K562 (cell line): ENCODE results near the gene CSF2. TPM values are rescaled to one million over a fixed set of nuclear protein-coding genes. Genes with fewer than 3 reads are reported as not detected.

Experiments used
- BACH1 ChIP-seq: fragments of 200-800 bp; sonication (Bioruptor generic); IDR thresholded peaks from 2 replicates; pipeline ENCODE4 v1.6.1; 2016; ENCODE audit warnings: missing genetic modification characterization, missing compliant biosample characterization
- CTBP1 ChIP-seq: fragments of 450-650 bp; IDR thresholded peaks from 2 replicates; pipeline ENCODE4 v1.6.1; 2016; ENCODE audit warnings: borderline replicate concordance
- DDX20 ChIP-seq: fragments of 450-650 bp; IDR thresholded peaks from 2 replicates; pipeline ENCODE4 v1.6.1; 2016; ENCODE audit warnings: missing genetic modification characterization, low read depth, mild to moderate bottlenecking, missing compliant biosample characterization, moderate library complexity
- DIDO1 ChIP-seq: fragments of 450-650 bp; IDR thresholded peaks from 2 replicates; pipeline ENCODE4 v1.6.1; 2016; ENCODE audit warnings: low read depth, missing biosample characterization, missing genetic modification characterization
- E2F3 ChIP-seq: fragments of 250-450 bp; sonication (Bioruptor Pico); IDR thresholded peaks from 2 replicates; pipeline ENCODE4 v1.4.0; 2020; ENCODE audit warnings: mild to moderate bottlenecking
- ELF2 ChIP-seq: fragments of 250-450 bp; sonication (Bioruptor Pico); IDR thresholded peaks from 2 replicates; pipeline ENCODE4 v1.5.0; 2021; ENCODE audit warnings: mild to moderate bottlenecking
- FOXK1 ChIP-seq: sonication (generic); formaldehyde crosslinking; IDR thresholded peaks from 2 replicates; pipeline ENCODE4 v1.8.0; 2022; ENCODE audit warnings: missing genetic modification reagents, mild to moderate bottlenecking, borderline replicate concordance
- GABPA ChIP-seq: fragments of 200-800 bp; sonication (Bioruptor generic); conservative IDR thresholded peaks from 2 replicates; pipeline ENCODE4 v1.6.1; 2016; ENCODE audit warnings: low read depth, missing genetic modification characterization, missing compliant biosample characterization
- ILF3 ChIP-seq: fragments of 450-650 bp; IDR thresholded peaks from 2 replicates; pipeline ENCODE4 v1.6.1; 2018; ENCODE audit warnings: antibody characterized with exemption, mild to moderate bottlenecking, moderate library complexity, borderline replicate concordance
- JUNB ChIP-seq: fragments of 450-650 bp; formaldehyde crosslinking; conservative IDR thresholded peaks from 2 replicates; pipeline ENCODE4 v1.4.0; 2020; ENCODE audit warnings: mild to moderate bottlenecking
- JUND ChIP-seq, 2 experiments: IDR thresholded peaks; 2 replicates in 1 of 2; 3 replicates in 1 of 2; pipeline ENCODE4 v1.6.1; 2011; ENCODE audit warnings: borderline replicate concordance in 2 of 2, low read depth in 2 of 2, low read length in 2 of 2, improper control_type of control experiment in 1 of 2, missing biosample characterization in 1 of 2, missing genetic modification characterization in 1 of 2, missing genetic modification reagents in 1 of 2
- KHSRP ChIP-seq: fragments of 450-650 bp; IDR thresholded peaks from 2 replicates; pipeline ENCODE4 v1.6.1; 2017
- NONO ChIP-seq, 2 experiments: fragments of 200-400 bp in 1 of 2; fragments of 450-650 bp in 1 of 2; formaldehyde crosslinking in 1 of 2; IDR thresholded peaks; 2 replicates each; pipeline ENCODE4 v1.6.1; 2017; ENCODE audit warnings: low read depth in 2 of 2, mild to moderate bottlenecking in 2 of 2, moderate library complexity in 2 of 2, low read length in 1 of 2
- POU5F1 ChIP-seq: fragments of 150-350 bp; IDR thresholded peaks from 2 replicates; pipeline ENCODE4 v1.6.1; 2014; ENCODE audit warnings: borderline replicate concordance, low read length, low read depth, mild to moderate bottlenecking; ENCODE audit not compliant: partially characterized antibody
- PTTG1 ChIP-seq: fragments of 450-650 bp; IDR thresholded peaks from 2 replicates; pipeline ENCODE4 v1.6.1; 2016; ENCODE audit warnings: low read depth, mild to moderate bottlenecking, missing genetic modification characterization, missing compliant biosample characterization
- RFX7 ChIP-seq: fragments of 250-450 bp; sonication (Bioruptor Pico); IDR thresholded peaks from 2 replicates; pipeline ENCODE4 v1.5.1; 2021; ENCODE audit warnings: mild to moderate bottlenecking
- TAF9B ChIP-seq: fragments of 450-650 bp; IDR thresholded peaks from 2 replicates; pipeline ENCODE4 v1.6.1; 2018; ENCODE audit warnings: mild to moderate bottlenecking; ENCODE audit not compliant: partially characterized antibody
- TCF3 ChIP-seq: sonication (generic); formaldehyde crosslinking; IDR thresholded peaks from 2 replicates; pipeline ENCODE4 v1.4.0; 2020; ENCODE audit warnings: mild to moderate bottlenecking, missing genetic modification reagents
- ZBED1 ChIP-seq: IDR thresholded peaks from 2 replicates; pipeline ENCODE4 v1.6.1; 2014
- ZFP1 ChIP-seq: fragments of 450-650 bp; formaldehyde crosslinking; IDR thresholded peaks from 2 replicates; pipeline ENCODE4 v1.4.0; 2020; ENCODE audit warnings: mild to moderate bottlenecking, mixed read lengths
- ZNF146 ChIP-seq: IDR thresholded peaks from one replicate; pipeline ENCODE4 v1.6.1; 2018; ENCODE audit warnings: missing compliant biosample characterization; ENCODE audit not compliant: unreplicated experiment
- ZNF766 ChIP-seq: fragments of 200-800 bp; sonication (Bioruptor generic); conservative IDR thresholded peaks from 2 replicates; pipeline ENCODE4 v1.6.1; 2016; ENCODE audit warnings: missing genetic modification characterization, missing compliant biosample characterization
- polyA plus RNA-seq, 8 experiments: library from polyadenylated mRNA; depleted of rRNA in 4 of 8; stranded (reverse) in 5 of 8; unstranded in 3 of 8; fragments of >200 nt; fragmentation: Nextera tagmentation in 2 of 8; fragmentation: Illumina TruSeq in 1 of 8; extraction: Ambion mirVana in 2 of 8; extraction: Trizol in 1 of 8; gene quantifications; 2 replicates each; pipeline versions ENCODE4 v1.2.1 to v1.2.3, GENCODE V29; 2011 to 2014; ENCODE audit warnings: inconsistent platforms in 1 of 8, missing spikeins in 1 of 8
- total RNA-seq, 7 experiments: library from RNA; depleted of rRNA in 6 of 7; stranded (reverse); fragments of >200 nt in 6 of 7; fragmentation: Illumina TruSeq in 2 of 7; extraction: Trizol in 2 of 7; gene quantifications; 2 replicates each; pipeline versions ENCODE4 v1.2.1 to v1.2.3, GENCODE V29; 2011 to 2021; ENCODE audit warnings: low replicate concordance in 1 of 7
- TF ChIP-seq, protein P1 (sequence below): fragments of 200-800 bp; sonication (Bioruptor generic); IDR thresholded peaks from 2 replicates; pipeline ENCODE4 v1.6.1; 2017; ENCODE audit warnings: missing genetic modification characterization, missing compliant biosample characterization
- TF ChIP-seq, protein P2 (sequence below), 3 experiments: fragments of 200-800 bp in 1 of 3; fragments of 250-450 bp in 1 of 3; fragments of 450-650 bp in 1 of 3; sonication (Bioruptor Pico) in 1 of 3; sonication (Bioruptor generic) in 1 of 3; formaldehyde crosslinking in 1 of 3; IDR thresholded peaks; 2 replicates each; pipeline versions ENCODE4 v1.6.1 to v1.8.0; 2016 to 2022; ENCODE audit warnings: mild to moderate bottlenecking in 2 of 3, missing genetic modification characterization in 2 of 3, missing compliant biosample characterization in 1 of 3, moderate library complexity in 1 of 3

Gene CSF2
- total and polyA plus RNA-seq, 9 of the 15 experiments (the other 6 are each of a cell fraction or from before 2014, with no cell fraction given): 0.25 to 0.29 TPM; not detected in 7

DNA sequence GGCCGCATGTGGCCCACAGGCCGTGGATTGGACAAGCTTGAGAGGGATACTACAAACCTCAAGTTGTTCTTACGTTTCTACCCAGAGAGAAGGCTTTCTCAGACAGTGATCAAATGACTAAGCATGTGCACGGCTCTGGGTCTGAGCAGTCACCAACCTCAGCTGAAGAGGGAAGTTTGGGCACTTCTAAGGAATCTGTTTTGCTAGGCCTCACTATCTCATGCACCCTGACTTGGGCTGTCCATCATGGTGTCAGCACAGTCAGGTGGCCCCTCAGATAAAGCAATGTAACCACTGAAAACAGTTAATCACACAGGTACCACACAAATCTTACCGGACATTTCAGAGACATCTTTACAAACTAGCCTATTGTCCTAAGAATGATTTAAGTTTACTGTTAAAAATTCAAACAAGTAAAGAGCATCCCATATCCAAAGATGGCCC lies 24.6 kb downstream of the CSF2 start (continued):
- TF ChIP-seq ZBED1 (peak; percentile 95), JUND (IDR thresholded peaks at IDR 0.05; ENCODE audit: borderline replicate concordance, low read depth, low read length) (peak; percentile 84), JUND (tag; IDR thresholded peaks at IDR 0.05; ENCODE audit: borderline replicate concordance, low read depth, low read length) (peak; percentile 85; the same call in 2 of the 3 replicates), ZFP1 (CRISPR knock-in tag) (no peak), DDX20 (peak; percentile 39; the same call in 1 of the 2 replicates), TAF9B (peak; percentile 60), ILF3 (0 out of 2 replicates have a peak, but pooled peaks have one; percentile 66), PTTG1 (tag) (peak; percentile 70), NONO (IDR thresholded peaks at IDR 0.05; ENCODE audit: low read depth in 2 of 2, low read length in 1 of 2) (peak in 1 of 2 experiments; percentile 81; a peak in 1 of 4 replicates), BACH1 (tag) (peak; percentile 83; the same call in 1 of the 2 replicates), KHSRP (peak; percentile 80), FOXK1 (CRISPR knock-in tag) (no peak), GABPA (tag) (0 out of 2 replicates have a peak, but pooled peaks have one; percentile 35), DIDO1 (tag) (no peak; the same call in 1 of the 2 replicates), POU5F1 (no peak), ZNF146 (CRISPR knock-in tag) (no peak), ELF2 (CRISPR knock-in tag) (no peak), TCF3 (peak; percentile 100), RFX7 (CRISPR knock-in tag) (no peak), CTBP1 (peak; percentile 99), JUNB (CRISPR knock-in tag) (no peak), ZNF766 (CRISPR knock-in tag) (peak; percentile 93), E2F3 (CRISPR knock-in tag) (no peak)
- TF ChIP-seq, protein P1, sequence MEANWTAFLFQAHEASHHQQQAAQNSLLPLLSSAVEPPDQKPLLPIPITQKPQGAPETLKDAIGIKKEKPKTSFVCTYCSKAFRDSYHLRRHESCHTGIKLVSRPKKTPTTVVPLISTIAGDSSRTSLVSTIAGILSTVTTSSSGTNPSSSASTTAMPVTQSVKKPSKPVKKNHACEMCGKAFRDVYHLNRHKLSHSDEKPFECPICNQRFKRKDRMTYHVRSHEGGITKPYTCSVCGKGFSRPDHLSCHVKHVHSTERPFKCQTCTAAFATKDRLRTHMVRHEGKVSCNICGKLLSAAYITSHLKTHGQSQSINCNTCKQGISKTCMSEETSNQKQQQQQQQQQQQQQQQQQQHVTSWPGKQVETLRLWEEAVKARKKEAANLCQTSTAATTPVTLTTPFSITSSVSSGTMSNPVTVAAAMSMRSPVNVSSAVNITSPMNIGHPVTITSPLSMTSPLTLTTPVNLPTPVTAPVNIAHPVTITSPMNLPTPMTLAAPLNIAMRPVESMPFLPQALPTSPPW: peak; percentile 80
- TF ChIP-seq, protein P2, sequence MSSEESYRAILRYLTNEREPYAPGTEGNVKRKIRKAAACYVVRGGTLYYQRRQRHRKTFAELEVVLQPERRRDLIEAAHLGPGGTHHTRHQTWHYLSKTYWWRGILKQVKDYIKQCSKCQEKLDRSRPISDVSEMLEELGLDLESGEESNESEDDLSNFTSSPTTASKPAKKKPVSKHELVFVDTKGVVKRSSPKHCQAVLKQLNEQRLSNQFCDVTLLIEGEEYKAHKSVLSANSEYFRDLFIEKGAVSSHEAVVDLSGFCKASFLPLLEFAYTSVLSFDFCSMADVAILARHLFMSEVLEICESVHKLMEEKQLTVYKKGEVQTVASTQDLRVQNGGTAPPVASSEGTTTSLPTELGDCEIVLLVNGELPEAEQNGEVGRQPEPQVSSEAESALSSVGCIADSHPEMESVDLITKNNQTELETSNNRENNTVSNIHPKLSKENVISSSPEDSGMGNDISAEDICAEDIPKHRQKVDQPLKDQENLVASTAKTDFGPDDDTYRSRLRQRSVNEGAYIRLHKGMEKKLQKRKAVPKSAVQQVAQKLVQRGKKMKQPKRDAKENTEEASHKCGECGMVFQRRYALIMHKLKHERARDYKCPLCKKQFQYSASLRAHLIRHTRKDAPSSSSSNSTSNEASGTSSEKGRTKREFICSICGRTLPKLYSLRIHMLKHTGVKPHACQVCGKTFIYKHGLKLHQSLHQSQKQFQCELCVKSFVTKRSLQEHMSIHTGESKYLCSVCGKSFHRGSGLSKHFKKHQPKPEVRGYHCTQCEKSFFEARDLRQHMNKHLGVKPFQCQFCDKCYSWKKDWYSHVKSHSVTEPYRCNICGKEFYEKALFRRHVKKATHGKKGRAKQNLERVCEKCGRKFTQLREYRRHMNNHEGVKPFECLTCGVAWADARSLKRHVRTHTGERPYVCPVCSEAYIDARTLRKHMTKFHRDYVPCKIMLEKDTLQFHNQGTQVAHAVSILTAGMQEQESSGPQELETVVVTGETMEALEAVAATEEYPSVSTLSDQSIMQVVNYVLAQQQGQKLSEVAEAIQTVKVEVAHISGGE (CRISPR knock-in tag; IDR thresholded peaks at IDR 0.05): peak in 1 of 3 experiments; percentile 85; a peak in 2 of 6 replicates
